Transverse colon (tissue), 4 donors: ENCODE results near the gene TBCD. TPM values are rescaled to one million over a fixed set of nuclear protein-coding genes. Genes with fewer than 3 reads are reported as not detected.

Experiments used
- DNase-seq: peaks from one replicate; pipeline ENCODE4 v3.0.0-alpha.2; 2019
- H3K27ac ChIP-seq, 4 donors: fragments of 200-600 bp; sonication (generic); 2 replicates each; pipeline ENCODE4 v1.5.1; 2016 to 2018; ENCODE audit warnings: inconsistent platforms in 4 of 4
- H3K27me3 ChIP-seq: fragments of 200-600 bp; sonication (generic); 2 replicates; pipeline ENCODE4 v1.5.1; 2017; ENCODE audit warnings: inconsistent platforms
- H3K36me3 ChIP-seq, 4 donors: fragments of 200-600 bp; sonication (generic); 2 replicates each; pipeline ENCODE4 v1.5.1; 2017 to 2019; ENCODE audit warnings: inconsistent platforms in 4 of 4
- H3K4me1 ChIP-seq, 4 donors: fragments of 200-600 bp; sonication (generic); 2 replicates each; pipeline ENCODE4 v1.5.1; 2017 to 2020; ENCODE audit warnings: inconsistent platforms in 4 of 4
- H3K4me3 ChIP-seq, 4 donors: fragments of 200-600 bp; sonication (generic); 1 replicate in 1 of 4; 2 replicates in 3 of 4; pipeline versions ENCODE4 v1.5.1 to v1.6.1; 2017 to 2019; ENCODE audit warnings: inconsistent platforms in 4 of 4
- H3K9me3 ChIP-seq, 2 donors: fragments of 200-600 bp; sonication (generic); 2 replicates each; pipeline ENCODE4 v1.5.1; 2017 to 2019; ENCODE audit warnings: inconsistent platforms in 2 of 2
- EP300 ChIP-seq: sonication (generic); formaldehyde crosslinking; IDR thresholded peaks from one replicate; pipeline ENCODE4 v1.6.1; 2017; ENCODE audit warnings: antibody characterized with exemption, low read depth
- POLR2A ChIP-seq: fragments of 450-650 bp; IDR thresholded peaks from one replicate; pipeline ENCODE4 v1.6.1; 2016; ENCODE audit warnings: antibody characterized with exemption, mild to moderate bottlenecking, moderate library complexity
- POLR2AphosphoS5 ChIP-seq, 3 donors: sonication (generic); formaldehyde crosslinking; IDR thresholded peaks; one replicate each; pipeline ENCODE4 v1.6.1; 2016; ENCODE audit warnings: antibody characterized with exemption in 3 of 3
- WGBS, 2 donors: methylation state at CpG; one replicate each; pipeline ENCODE4 v1.1.5; 2018; ENCODE audit warnings: low coverage in 1 of 2; 5-methylcytosine and 5-hydroxymethylcytosine counted together
- in situ Hi-C, 4 donors: fragments of 200-750 bp; cut with MboI; loops; one replicate each; pipeline versions ENCODE4 v1.15.0 to v1.15.1; 2017; ENCODE audit warnings: low sequenced_read_pairs in 3 of 4, low pct_ligation_motif_present in 1 of 4, low pct_unique_long_range_greater_than_20kb in 1 of 4
- intact Hi-C: fragments of 100-400 bp; cut with DNase I; formaldehyde crosslinking; loops from one replicate; pipeline ENCODE4 v1.15.1; 2023; ENCODE audit warnings: low total_unique reads
- total RNA-seq, 4 donors: library from RNA; depleted of rRNA; stranded (reverse); fragments of >200 nt; gene quantifications; one replicate each; pipeline ENCODE4 v1.1.0, GENCODE V29; 2016
- TF ChIP-seq, protein P1 (sequence below), 5 experiments: fragments of 200-600 bp in 3 of 5; fragments of 450-650 bp in 2 of 5; sonication (generic) in 3 of 5; IDR thresholded peaks; 1 replicate in 2 of 5; 2 replicates in 3 of 5; pipeline ENCODE4 v1.5.1; 2016 to 2017; ENCODE audit warnings: antibody characterized with exemption in 5 of 5, inconsistent platforms in 3 of 5, mild to moderate bottlenecking in 2 of 5, moderate library complexity in 1 of 5

Gene TBCD
- total RNA-seq, 4 donors from 2014 or later, result 38.6 to 104 (median 39.8) TPM

DNA sequence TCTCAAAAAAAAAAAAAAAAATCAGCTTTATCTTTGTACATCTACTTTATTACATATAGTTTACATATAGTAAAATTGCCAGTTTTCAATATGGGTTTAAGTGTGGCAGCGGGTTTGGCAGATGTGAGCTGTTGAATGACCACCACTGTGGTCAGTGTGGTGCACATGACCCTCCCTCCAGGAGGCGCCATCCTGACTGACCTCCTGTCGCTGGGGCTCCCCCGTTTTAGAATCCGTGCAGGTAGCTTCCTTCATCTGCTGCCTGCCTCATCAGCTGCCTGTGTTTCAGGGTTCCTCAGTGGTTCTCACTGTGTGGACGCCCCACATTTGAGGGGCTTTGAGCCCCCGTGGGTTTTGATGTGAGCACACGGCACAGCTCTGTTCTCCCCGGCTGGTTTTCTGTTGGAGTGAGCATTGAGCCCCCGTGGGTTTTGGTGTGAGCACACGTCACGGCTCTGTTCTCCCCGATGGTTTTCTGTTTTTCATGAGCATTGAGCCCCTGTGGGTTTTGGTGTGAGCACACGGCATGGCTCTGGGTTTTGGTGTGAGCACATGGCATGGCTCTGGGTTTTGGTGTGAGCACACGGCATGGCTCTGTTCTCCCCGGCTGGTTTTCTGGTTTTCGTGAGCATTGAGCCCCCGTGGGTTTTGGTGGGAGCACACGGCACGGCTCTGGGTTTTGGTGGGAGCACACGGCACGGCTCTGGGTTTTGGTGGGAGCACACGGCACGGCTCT is 145.8 kb downstream of the TBCD start:
- no peaks in the 10 kb centered on the region for H3K9me3 ChIP-seq
- H3K36me3 ChIP-seq, result no peaks in the 10 kb centered on the region
- no peak for DNase-seq
- peaks cover 4 to 20% (median 7%) of the 10 kb centered on the region in 4 donors for H3K4me1 ChIP-seq
- TF ChIP-seq EP300 (no peak), POLR2A (no peak), POLR2AphosphoS5 (IDR thresholded peaks at IDR 0.05) (no peak)
- TF ChIP-seq, protein P1, sequence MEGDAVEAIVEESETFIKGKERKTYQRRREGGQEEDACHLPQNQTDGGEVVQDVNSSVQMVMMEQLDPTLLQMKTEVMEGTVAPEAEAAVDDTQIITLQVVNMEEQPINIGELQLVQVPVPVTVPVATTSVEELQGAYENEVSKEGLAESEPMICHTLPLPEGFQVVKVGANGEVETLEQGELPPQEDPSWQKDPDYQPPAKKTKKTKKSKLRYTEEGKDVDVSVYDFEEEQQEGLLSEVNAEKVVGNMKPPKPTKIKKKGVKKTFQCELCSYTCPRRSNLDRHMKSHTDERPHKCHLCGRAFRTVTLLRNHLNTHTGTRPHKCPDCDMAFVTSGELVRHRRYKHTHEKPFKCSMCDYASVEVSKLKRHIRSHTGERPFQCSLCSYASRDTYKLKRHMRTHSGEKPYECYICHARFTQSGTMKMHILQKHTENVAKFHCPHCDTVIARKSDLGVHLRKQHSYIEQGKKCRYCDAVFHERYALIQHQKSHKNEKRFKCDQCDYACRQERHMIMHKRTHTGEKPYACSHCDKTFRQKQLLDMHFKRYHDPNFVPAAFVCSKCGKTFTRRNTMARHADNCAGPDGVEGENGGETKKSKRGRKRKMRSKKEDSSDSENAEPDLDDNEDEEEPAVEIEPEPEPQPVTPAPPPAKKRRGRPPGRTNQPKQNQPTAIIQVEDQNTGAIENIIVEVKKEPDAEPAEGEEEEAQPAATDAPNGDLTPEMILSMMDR (IDR thresholded peaks at IDR 0.05), result no peak
- H3K27me3 ChIP-seq, result no peaks in the 10 kb centered on the region
- H3K4me3 ChIP-seq, result no peak overlapping the region
- WGBS, 2 donors, result 87 to 100% methylated on average over 6 to 24 of the region's 24 CpGs
- in situ Hi-C loops (no loop called here), intact Hi-C loops (no loop called here)
- no peak overlapping the region for H3K27ac ChIP-seq

DNA sequence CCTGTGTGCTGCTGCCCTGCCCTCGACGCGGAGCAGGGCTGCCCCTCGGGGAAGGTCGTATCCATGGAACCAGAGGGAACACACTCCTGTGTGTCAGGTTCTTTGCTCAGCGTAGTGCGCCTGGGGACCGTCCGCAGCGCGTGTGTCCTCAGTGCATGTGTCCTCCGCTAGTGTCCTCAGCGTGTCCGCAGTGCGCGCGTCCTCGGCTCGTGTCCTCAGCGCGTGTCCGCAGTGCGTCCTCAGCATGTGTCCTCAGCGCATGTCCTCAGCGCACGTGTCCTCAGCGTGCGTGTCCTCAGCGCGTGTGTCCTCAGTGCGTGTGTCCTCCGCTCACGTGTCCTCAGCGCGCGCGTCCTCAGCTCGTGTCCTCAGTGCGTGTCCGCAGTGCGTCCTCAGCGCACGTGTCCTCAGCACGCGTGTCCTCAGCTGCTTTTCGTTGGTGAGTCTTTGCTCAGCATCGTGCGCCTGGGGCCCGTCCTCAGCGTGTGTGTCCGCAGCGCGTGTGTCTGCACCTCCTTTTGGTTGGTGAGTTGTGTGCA is 147.2 kb downstream of the TBCD start:
- H3K4me1 ChIP-seq, result peaks cover 2 to 7% (median 5%) of the 10 kb centered on the region in 4 donors
- H3K4me3 ChIP-seq, result no peak overlapping the region
- no peaks in the 10 kb centered on the region for H3K27me3 ChIP-seq
- H3K9me3 ChIP-seq, result no peaks in the 10 kb centered on the region
- no peak overlapping the region for H3K27ac ChIP-seq
- H3K36me3 ChIP-seq, result no peaks in the 10 kb centered on the region
- 95 to 96% methylated on average over 12 to 53 of the region's 53 CpGs for WGBS, 2 donors
- in situ Hi-C loops (no loop called here), intact Hi-C loops (no loop called here)
- no peak for DNase-seq
- TF ChIP-seq POLR2A, result no peak
- TF ChIP-seq POLR2AphosphoS5 (IDR thresholded peaks at IDR 0.05), result no peak
- TF ChIP-seq, protein P1 (IDR thresholded peaks at IDR 0.05), result no peak
- TF ChIP-seq EP300, result no peak

DNA sequence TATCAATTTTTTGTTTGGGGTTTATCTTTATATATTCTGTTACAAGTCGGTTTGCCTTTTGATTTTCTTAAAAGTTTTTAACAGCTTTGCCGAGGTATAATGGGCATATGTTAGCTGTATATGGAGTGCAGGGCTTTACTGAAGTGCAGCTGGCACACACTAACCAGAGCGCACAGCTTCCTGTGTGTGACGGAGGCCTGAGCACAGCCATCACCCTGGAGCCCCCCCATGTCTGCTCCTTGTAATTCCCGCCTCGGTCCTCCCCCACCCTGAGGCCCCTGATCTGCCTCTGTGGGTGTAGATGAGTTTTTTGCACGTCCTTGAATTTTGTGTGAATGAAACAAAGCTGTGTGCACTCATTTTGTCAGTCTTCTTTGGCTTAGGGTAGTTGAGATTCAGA is 148.1 kb downstream of the TBCD start:
- in situ Hi-C loops, result no loop called here
- no peaks in the 10 kb centered on the region for H3K9me3 ChIP-seq
- WGBS, 2 donors, result 85 to 91% methylated on average over 5 to 7 of the region's 7 CpGs
- intact Hi-C loops, result no loop called here
- H3K36me3 ChIP-seq, result no peaks in the 10 kb centered on the region
- TF ChIP-seq POLR2A, result no peak
- no peaks in the 10 kb centered on the region for H3K4me1 ChIP-seq
- no peak for DNase-seq
- no peak overlapping the region for H3K27ac ChIP-seq
- H3K4me3 ChIP-seq, result no peak overlapping the region
- no peaks in the 10 kb centered on the region for H3K27me3 ChIP-seq

DNA sequence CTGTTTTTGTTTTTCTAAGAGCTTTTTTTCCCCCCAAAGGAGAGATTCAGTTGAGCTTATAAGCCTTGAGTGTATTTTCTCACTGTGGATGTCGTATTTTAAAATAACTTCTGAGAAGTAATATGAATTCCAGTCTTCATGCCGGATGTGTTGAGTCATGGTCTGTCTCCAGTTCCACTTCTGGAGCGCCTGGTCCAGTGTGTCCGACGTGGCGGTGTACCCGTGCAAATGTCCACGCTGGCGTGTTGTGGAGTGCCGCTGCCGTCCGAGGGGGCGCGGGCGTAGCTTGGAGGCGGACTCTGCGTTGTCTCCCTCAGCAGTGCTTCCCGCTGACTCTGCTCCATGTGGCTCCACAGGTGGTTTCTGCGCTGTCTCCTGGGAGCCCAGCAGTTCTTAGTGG is 148.9 kb downstream of the TBCD start:
- in situ Hi-C loops (no loop called here), intact Hi-C loops (no loop called here)
- DNase-seq, result no peak
- 88% methylated on average over 19 of the region's 19 CpGs; no CpG with 5 or more reads in 1 of the 2 donors for WGBS, 2 donors
- no peak overlapping the region for H3K27ac ChIP-seq
- TF ChIP-seq, protein P1 (IDR thresholded peaks at IDR 0.05), result no peak
- TF ChIP-seq POLR2AphosphoS5 (IDR thresholded peaks at IDR 0.05), result no peak
- no peak for TF ChIP-seq POLR2A
- no peak for TF ChIP-seq EP300
- H3K4me1 ChIP-seq, result no peaks in the 10 kb centered on the region
- H3K9me3 ChIP-seq, result no peaks in the 10 kb centered on the region
- no peaks in the 10 kb centered on the region for H3K27me3 ChIP-seq
- no peak overlapping the region for H3K4me3 ChIP-seq
- no peaks in the 10 kb centered on the region for H3K36me3 ChIP-seq
